ENCODE measurements around the gene TSPOAP1. TPM values are rescaled to one million over a fixed set of nuclear protein-coding genes. Genes with fewer than 3 reads are reported as not detected.

Gene TSPOAP1
- total and polyA plus RNA-seq, 10 of the 15 experiments (the other 5 are each of a cell fraction or from before 2014, with no cell fraction given), result 0.58 to 16.4 (median 4.2) TPM; not detected in 1

DNA sequence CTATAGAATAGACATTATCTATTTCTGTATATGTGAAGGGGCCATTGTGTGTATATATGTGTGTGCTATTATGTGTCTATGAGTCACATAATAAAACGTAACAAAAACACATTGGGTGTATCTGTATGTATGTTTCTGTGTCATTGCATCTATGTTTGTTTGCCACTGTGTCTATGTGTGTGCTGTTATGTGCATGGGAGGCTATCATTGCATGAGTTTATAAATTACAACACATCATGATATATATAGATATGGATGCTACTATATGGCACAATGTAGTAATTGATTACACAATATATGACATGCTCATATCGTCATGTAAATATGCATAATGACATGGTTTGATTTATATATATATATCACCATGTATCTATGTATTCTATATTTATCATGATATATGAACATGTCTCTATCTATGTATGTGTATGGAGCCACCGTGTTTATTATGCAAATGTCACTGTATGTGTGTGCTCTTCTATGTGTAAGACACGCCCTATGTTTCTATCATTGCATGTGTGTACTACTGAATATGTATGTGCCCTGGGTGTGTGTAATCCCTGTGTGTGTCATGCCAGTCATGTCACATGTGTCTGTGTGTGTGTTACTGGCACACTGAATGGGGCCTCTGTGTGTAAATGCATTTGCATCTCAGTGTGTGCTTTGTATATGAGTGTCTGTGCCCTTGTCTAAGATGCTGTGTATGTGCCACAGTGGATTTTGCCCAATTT, 1.4 kb upstream of the TSPOAP1 start (continued):
- TF ChIP-seq MLLT1 (IDR thresholded peaks at IDR 0.05) (no peak), SUPT20H (IDR thresholded peaks at IDR 0.05; ENCODE audit: borderline replicate concordance, control insufficient read depth, low read depth, low read length) (no peak), NRF1 (conservative IDR thresholded peaks at IDR 0.05; ENCODE audit: low read depth, low read length) (no peak), NKRF (conservative IDR thresholded peaks at IDR 0.05) (no peak), POLR2AphosphoS5 (IDR thresholded peaks at IDR 0.05; ENCODE audit: low read length) (peak; percentile 95), BMI1 (IDR thresholded peaks at IDR 0.05; ENCODE audit: borderline replicate concordance) (peak; percentile 87), MTA2 (IDR thresholded peaks at IDR 0.05; ENCODE audit: low read depth) (no peak), RUNX3 (IDR thresholded peaks at IDR 0.05; ENCODE audit: low read length) (no peak), NFYA (IDR thresholded peaks at IDR 0.05; ENCODE audit: borderline replicate concordance, low read depth, low read length) (no peak), SMAD1 (IDR thresholded peaks at IDR 0.05; ENCODE audit: low read depth, partially characterized antibody) (peak; percentile 96), PML (IDR thresholded peaks at IDR 0.05; ENCODE audit: low read length) (no peak), ZNF24 (IDR thresholded peaks at IDR 0.05) (no peak; the same call in 1 of the 2 replicates), POU2F2 (IDR thresholded peaks at IDR 0.05; ENCODE audit: borderline replicate concordance, low read depth, low read length) (peak; percentile 99), SUZ12 (IDR thresholded peaks at IDR 0.05; ENCODE audit: unreplicated experiment) (no peak), CHD1 (IDR thresholded peaks at IDR 0.05; ENCODE audit: low read depth, low read length) (0 out of 2 replicates have a peak, but pooled peaks have one; percentile 66), KDM1A (IDR thresholded peaks at IDR 0.05; ENCODE audit: borderline replicate concordance) (no peak), LARP7 (IDR thresholded peaks at IDR 0.05) (no peak), EP300 (IDR thresholded peaks at IDR 0.05; ENCODE audit: borderline replicate concordance in 1 of 2, control insufficient read depth in 1 of 2, low read depth in 2 of 2, low read length in 2 of 2) (no peak), BCL11A (IDR thresholded peaks at IDR 0.05; ENCODE audit: low read depth, low read length) (no peak; the same call in 1 of the 2 replicates), NFYB (IDR thresholded peaks at IDR 0.05; ENCODE audit: insufficient read depth, low read depth, low read length) (no peak), WRNIP1 (IDR thresholded peaks at IDR 0.05; ENCODE audit: borderline replicate concordance, low read depth, low read length) (peak; percentile 97), DPF2 (IDR thresholded peaks at IDR 0.05) (no peak), ETV6 (conservative IDR thresholded peaks at IDR 0.05 in 1 of 2, IDR thresholded peaks at IDR 0.05 in 1 of 2; ENCODE audit: borderline replicate concordance in 1 of 2, low read depth in 1 of 2) (peak in 1 of 2 experiments; percentile 2; a peak in 1 of 4 replicates)
- TF ChIP-seq, protein P1, sequence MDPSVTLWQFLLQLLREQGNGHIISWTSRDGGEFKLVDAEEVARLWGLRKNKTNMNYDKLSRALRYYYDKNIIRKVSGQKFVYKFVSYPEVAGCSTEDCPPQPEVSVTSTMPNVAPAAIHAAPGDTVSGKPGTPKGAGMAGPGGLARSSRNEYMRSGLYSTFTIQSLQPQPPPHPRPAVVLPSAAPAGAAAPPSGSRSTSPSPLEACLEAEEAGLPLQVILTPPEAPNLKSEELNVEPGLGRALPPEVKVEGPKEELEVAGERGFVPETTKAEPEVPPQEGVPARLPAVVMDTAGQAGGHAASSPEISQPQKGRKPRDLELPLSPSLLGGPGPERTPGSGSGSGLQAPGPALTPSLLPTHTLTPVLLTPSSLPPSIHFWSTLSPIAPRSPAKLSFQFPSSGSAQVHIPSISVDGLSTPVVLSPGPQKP (IDR thresholded peaks at IDR 0.05; ENCODE audit: low read depth, low read length), result no peak
- TF ChIP-seq, protein P2, sequence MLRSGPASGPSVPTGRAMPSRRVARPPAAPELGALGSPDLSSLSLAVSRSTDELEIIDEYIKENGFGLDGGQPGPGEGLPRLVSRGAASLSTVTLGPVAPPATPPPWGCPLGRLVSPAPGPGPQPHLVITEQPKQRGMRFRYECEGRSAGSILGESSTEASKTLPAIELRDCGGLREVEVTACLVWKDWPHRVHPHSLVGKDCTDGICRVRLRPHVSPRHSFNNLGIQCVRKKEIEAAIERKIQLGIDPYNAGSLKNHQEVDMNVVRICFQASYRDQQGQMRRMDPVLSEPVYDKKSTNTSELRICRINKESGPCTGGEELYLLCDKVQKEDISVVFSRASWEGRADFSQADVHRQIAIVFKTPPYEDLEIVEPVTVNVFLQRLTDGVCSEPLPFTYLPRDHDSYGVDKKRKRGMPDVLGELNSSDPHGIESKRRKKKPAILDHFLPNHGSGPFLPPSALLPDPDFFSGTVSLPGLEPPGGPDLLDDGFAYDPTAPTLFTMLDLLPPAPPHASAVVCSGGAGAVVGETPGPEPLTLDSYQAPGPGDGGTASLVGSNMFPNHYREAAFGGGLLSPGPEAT (IDR thresholded peaks at IDR 0.05; ENCODE audit: low read depth), result no peak

Measured in GM12878 (cell line).